PC-3 (cell line): ENCODE measurements around the gene CIBAR2. TPM values are rescaled to one million over a fixed set of nuclear protein-coding genes. Genes with fewer than 3 reads are reported as not detected.

Source experiments
- ATAC-seq: fragments of 200-7000 bp; cut with Tn5 transposase; 2 replicates; pipeline ENCODE4 v1.9.1; 2020; ENCODE audit warnings: mild to moderate bottlenecking, moderate library complexity
- BruUV-seq: library from RNA; stranded (reverse); fragments of 400-500 nt; replicated peaks from 2 replicates; lab custom pipeline; 2021; lab: Mats Ljungman, UMichigan
- CTCF ChIA-PET: fragments of 300-600 bp; sonication (Branson Sonifier 250); formaldehyde crosslinking; loops from one replicate; lab custom pipeline; 2022; ENCODE audit warnings: antibody characterized with exemption; lab: Charles Lee
- POLR2A ChIA-PET: fragments of 300-600 bp; sonication (Branson Sonifier 250); formaldehyde crosslinking; loops from one replicate; lab custom pipeline; 2022; ENCODE audit warnings: antibody characterized with exemption; ENCODE audit not compliant: unreplicated experiment; lab: Charles Lee
- DNase-seq: peaks from one replicate; pipeline ENCODE4 v3.0.0-alpha.2; 2015
- H2AFZ ChIP-seq: fragments of 300-600 bp; sonication (generic); 2 replicates; pipeline ENCODE4 v1.6.0; 2016; ENCODE audit warnings: antibody characterized with exemption, low read length
- H3F3A ChIP-seq: fragments of 300-600 bp; sonication (generic); one replicate; pipeline ENCODE4 v1.6.0; 2017; ENCODE audit warnings: antibody characterized with exemption, low read length, control low read depth, mild to moderate bottlenecking; ENCODE audit not compliant: unreplicated experiment
- H3K27ac ChIP-seq: fragments of 300-600 bp; sonication (generic); 2 replicates; pipeline ENCODE4 v1.5.1; 2016; ENCODE audit warnings: mild to moderate bottlenecking, low read length
- H3K27me3 ChIP-seq: fragments of 300-600 bp; sonication (generic); 2 replicates; pipeline ENCODE4 v1.6.1; 2016; ENCODE audit warnings: low read length, mixed read lengths
- H3K36me3 ChIP-seq: fragments of 300-600 bp; sonication (generic); 2 replicates; pipeline ENCODE4 v1.6.1; 2016; ENCODE audit warnings: low read depth, mixed run types, low read length, mixed read lengths
- H3K4me1 ChIP-seq: fragments of 300-600 bp; sonication (generic); 2 replicates; pipeline ENCODE4 v1.5.1; 2016; ENCODE audit warnings: low read length; ENCODE audit not compliant: insufficient read depth
- H3K4me2 ChIP-seq: fragments of 300-600 bp; sonication (generic); 2 replicates; pipeline ENCODE4 v1.6.0; 2016; ENCODE audit warnings: low read length
- H3K4me3 ChIP-seq: fragments of 300-600 bp; sonication (generic); 2 replicates; pipeline ENCODE4 v1.5.1; 2016; ENCODE audit warnings: mild to moderate bottlenecking, low read length, mixed read lengths
- H3K79me2 ChIP-seq: fragments of 300-600 bp; sonication (generic); 2 replicates; pipeline ENCODE4 v1.6.1; 2017; ENCODE audit warnings: low read length, mixed read lengths
- H3K9ac ChIP-seq: fragments of 300-600 bp; sonication (generic); 2 replicates; pipeline ENCODE4 v1.6.0; 2016; ENCODE audit warnings: mild to moderate bottlenecking, low read length
- H3K9me2 ChIP-seq: fragments of 300-600 bp; sonication (generic); replicated peaks from 2 replicates; pipeline ENCODE4 v1.6.1; 2016; ENCODE audit warnings: mixed run types, low read length, mixed read lengths
- H3K9me3 ChIP-seq: fragments of 300-600 bp; sonication (generic); 2 replicates; pipeline ENCODE4 v1.6.1; 2016; ENCODE audit warnings: low read length, mixed read lengths
- H4K20me1 ChIP-seq: fragments of 300-600 bp; sonication (generic); 2 replicates; pipeline ENCODE4 v1.6.1; 2016; ENCODE audit warnings: low read length, mixed read lengths
- CTCF ChIP-seq: fragments of 300-600 bp; sonication (generic); conservative IDR thresholded peaks from 2 replicates; pipeline ENCODE4 v1.5.1; 2017; ENCODE audit warnings: antibody characterized with exemption, low read depth, mild to moderate bottlenecking, low read length
- EZH2 ChIP-seq: fragments of 300-600 bp; sonication (generic); IDR thresholded peaks from one replicate; pipeline ENCODE4 v1.6.1; 2017; ENCODE audit warnings: antibody characterized with exemption, mild to moderate bottlenecking, low read length; ENCODE audit not compliant: unreplicated experiment
- EZH2phosphoT487 ChIP-seq: fragments of 300-600 bp; sonication (generic); IDR thresholded peaks from 2 replicates; pipeline ENCODE4 v1.6.1; 2018; ENCODE audit warnings: mild to moderate bottlenecking, antibody characterized with exemption, low read length, borderline replicate concordance
- intact Hi-C: fragments of 100-400 bp; cut with micrococcal nuclease; formaldehyde crosslinking; loops from 2 replicates; pipeline ENCODE4 v1.9.0; 2023
- total RNA-seq: library from RNA; depleted of rRNA; stranded (reverse); fragments of >200 nt; gene quantifications from 2 replicates; pipeline ENCODE4 v1.2.3, GENCODE V29; 2014

CIBAR2 gene
- total RNA-seq, 1 experiment from 2014 or later: not detected

DNA sequence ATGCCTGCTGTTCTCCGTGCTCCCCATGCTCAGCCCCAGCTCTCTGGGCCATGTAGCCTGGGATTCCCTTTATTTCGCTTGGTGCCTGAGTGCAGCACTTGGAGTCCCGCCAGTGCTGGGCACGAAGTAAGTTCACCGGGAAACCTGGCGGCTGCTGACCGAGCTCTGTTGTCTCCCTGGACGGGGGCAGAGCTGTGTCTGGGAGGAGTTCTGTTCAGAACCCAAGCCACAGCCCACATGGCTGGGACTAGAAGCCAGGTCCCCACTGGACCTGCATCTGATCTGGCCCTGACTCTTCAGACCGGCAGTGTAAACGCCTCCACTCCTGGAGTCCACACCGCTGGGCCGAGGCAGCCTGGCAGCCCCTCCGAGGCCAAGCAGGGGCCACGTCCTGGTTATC is 37.5 kb upstream of the CIBAR2 start:
- H3K9ac ChIP-seq: no peak overlapping the region
- ChIA-PET POLR2A (no interaction called here), CTCF (no interaction called here)
- H3F3A ChIP-seq: no peaks in the 10 kb centered on the region
- DNase-seq (no peak), ATAC-seq (no peak)
- no peak overlapping the region for H3K27ac ChIP-seq
- no TSS peak for BruUV-seq
- H3K4me2 ChIP-seq: no peak overlapping the region
- no peaks in the 10 kb centered on the region for H4K20me1 ChIP-seq
- no peaks in the 10 kb centered on the region for H3K36me3 ChIP-seq
- H3K9me2 ChIP-seq: no peaks in the 10 kb centered on the region
- H3K9me3 ChIP-seq: no peaks in the 10 kb centered on the region
- H3K4me1 ChIP-seq: peaks cover 4% of the 10 kb centered on the region; the same call in 1 of the 2 replicates
- H2AFZ ChIP-seq: no peak overlapping the region
- H3K79me2 ChIP-seq: no peaks in the 10 kb centered on the region
- H3K27me3 ChIP-seq: no peaks in the 10 kb centered on the region
- TF ChIP-seq EZH2 (no peak), CTCF (no peak), EZH2phosphoT487 (no peak)
- intact Hi-C loops: no loop called here
- no peak overlapping the region for H3K4me3 ChIP-seq

DNA sequence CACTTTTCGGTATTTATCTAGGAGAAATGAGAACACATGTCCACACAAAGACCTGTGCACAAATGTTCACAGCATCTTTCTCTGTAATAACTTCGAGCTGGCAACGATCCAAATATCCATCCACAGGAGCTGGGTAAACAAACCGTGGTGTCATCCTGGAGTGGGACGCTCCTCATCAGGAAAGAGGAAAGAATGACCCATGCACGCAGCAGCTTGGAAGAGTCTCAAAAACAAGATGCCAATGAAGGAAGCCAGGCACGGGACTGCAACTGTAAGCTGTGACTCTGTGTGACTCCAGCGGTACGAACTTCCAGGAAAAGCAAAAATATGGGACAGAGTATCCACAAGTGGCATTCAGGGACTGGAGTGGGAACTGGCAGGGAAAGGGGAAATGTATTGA is 36.7 kb upstream of the CIBAR2 start:
- ChIA-PET POLR2A (no interaction called here), CTCF (no interaction called here)
- H3K27me3 ChIP-seq: no peaks in the 10 kb centered on the region
- DNase-seq (peak; percentile 39), ATAC-seq (no peak)
- H3K36me3 ChIP-seq: no peaks in the 10 kb centered on the region
- no peaks in the 10 kb centered on the region for H3K9me3 ChIP-seq
- intact Hi-C loops: no loop called here
- no peak overlapping the region for H3K27ac ChIP-seq
- H3K4me1 ChIP-seq: peaks cover 4% of the 10 kb centered on the region; the same call in 1 of the 2 replicates
- H3F3A ChIP-seq: no peaks in the 10 kb centered on the region
- H3K4me2 ChIP-seq: no peak overlapping the region
- TF ChIP-seq CTCF (no peak), EZH2phosphoT487 (no peak), EZH2 (no peak)
- H4K20me1 ChIP-seq: no peaks in the 10 kb centered on the region
- H3K9ac ChIP-seq: no peak overlapping the region
- H2AFZ ChIP-seq: no peak overlapping the region
- H3K9me2 ChIP-seq: no peaks in the 10 kb centered on the region
- no TSS peak for BruUV-seq
- no peaks in the 10 kb centered on the region for H3K79me2 ChIP-seq
- H3K4me3 ChIP-seq: no peak overlapping the region

DNA sequence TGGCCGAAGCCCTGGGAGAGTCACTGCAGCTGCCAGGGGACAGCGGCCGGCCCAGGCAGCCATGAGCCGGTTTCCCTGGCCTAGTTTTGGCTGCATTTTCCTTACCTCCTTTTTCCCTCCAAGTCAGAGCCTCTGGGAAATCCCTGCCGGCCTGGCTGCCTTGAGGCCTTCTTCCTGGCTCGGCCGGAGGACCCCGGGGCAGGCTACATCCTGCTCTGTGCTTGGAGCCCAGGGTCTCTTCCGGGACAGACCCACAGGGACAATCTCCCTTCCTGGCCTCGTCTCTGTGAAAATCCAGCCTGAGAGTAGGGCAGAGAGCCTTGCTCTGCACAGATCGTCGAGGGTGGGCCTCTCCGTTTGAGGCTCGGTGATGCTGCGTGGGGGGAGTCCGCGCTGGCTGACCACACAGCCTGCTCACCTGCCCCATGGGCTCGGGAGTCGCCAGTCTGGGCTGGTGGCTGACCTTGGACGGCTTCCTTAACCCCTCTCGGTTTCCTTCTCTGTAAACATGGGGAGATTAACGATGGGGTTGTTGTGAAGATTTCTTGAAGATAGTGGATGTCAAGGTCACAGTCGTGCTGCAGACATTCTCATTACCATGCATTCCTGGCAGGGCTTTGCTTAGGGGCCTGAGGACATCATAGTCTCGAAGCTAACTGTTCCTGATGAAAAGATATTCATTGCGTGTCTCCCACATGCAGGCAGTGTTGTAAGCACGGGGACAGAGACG is 34.8 kb upstream of the CIBAR2 start:
- TF ChIP-seq CTCF: no peak
- no peak for TF ChIP-seq EZH2phosphoT487
- no peak for TF ChIP-seq EZH2
- peaks cover 4% of the 10 kb centered on the region; the same call in 1 of the 2 replicates for H3K4me1 ChIP-seq
- H3K27ac ChIP-seq: no peak overlapping the region
- intact Hi-C loops: no loop called here
- H3K4me3 ChIP-seq: no peak overlapping the region
- no peaks in the 10 kb centered on the region for H3F3A ChIP-seq
- DNase-seq: no peak
- H3K9me3 ChIP-seq: no peaks in the 10 kb centered on the region
- ATAC-seq: no peak
- H4K20me1 ChIP-seq: no peaks in the 10 kb centered on the region
- CTCF ChIA-PET: no interaction called here
- no peaks in the 10 kb centered on the region for H3K79me2 ChIP-seq
- H3K4me2 ChIP-seq: no peak overlapping the region
- no peak overlapping the region for H3K9ac ChIP-seq
- POLR2A ChIA-PET: no interaction called here
- H3K36me3 ChIP-seq: no peaks in the 10 kb centered on the region
- BruUV-seq: no TSS peak
- H3K9me2 ChIP-seq: no peaks in the 10 kb centered on the region
- H3K27me3 ChIP-seq: no peaks in the 10 kb centered on the region
- no peak overlapping the region for H2AFZ ChIP-seq
